Neural cell (in vitro differentiated cells): ENCODE results near the gene SSTR1. TPM values are rescaled to one million over a fixed set of nuclear protein-coding genes. Genes with fewer than 3 reads are reported as not detected.

Experiments
- H2AFZ ChIP-seq: fragments of 200-600, 300-800 bp; sonication (generic), shearing (Covaris generic); 2 replicates; pipeline ENCODE4 v1.6.0; 2014; ENCODE audit warnings: low read depth, mild to moderate bottlenecking, antibody characterized with exemption, low read length, moderate library complexity
- H3F3A ChIP-seq: fragments of 200-600 bp; shearing (Covaris generic); 2 replicates; pipeline ENCODE4 v1.6.1; 2016; ENCODE audit warnings: mild to moderate bottlenecking, moderate library complexity, mixed read lengths, antibody characterized with exemption, low read length; ENCODE audit not compliant: insufficient read depth, poor library complexity, severe bottlenecking
- H3K27ac ChIP-seq: fragments of 200-600, 300-800 bp; sonication (generic), shearing (Covaris generic); 2 replicates; pipeline ENCODE4 v1.5.1; 2014; ENCODE audit warnings: mild to moderate bottlenecking, low read length, moderate library complexity
- H3K27me3 ChIP-seq: fragments of 300-800, 200-600 bp; sonication (generic), shearing (Covaris generic); 2 replicates; pipeline ENCODE4 v1.6.0; 2014; ENCODE audit warnings: mild to moderate bottlenecking, low read depth, low read length, moderate library complexity; ENCODE audit not compliant: insufficient read depth
- H3K36me3 ChIP-seq: fragments of 300-800, 200-600 bp; sonication (generic), shearing (Covaris generic); 2 replicates; pipeline ENCODE4 v1.5.1; 2014; ENCODE audit warnings: mild to moderate bottlenecking, antibody characterized with exemption, low read length, moderate library complexity; ENCODE audit not compliant: insufficient read depth
- H3K4me2 ChIP-seq: fragments of 300-800, 200-600 bp; sonication (generic), shearing (Covaris generic); 2 replicates; pipeline ENCODE4 v1.6.0; 2014; ENCODE audit warnings: mild to moderate bottlenecking, low read length
- H3K4me3 ChIP-seq: fragments of 300-800, 200-600 bp; sonication (generic), shearing (Covaris generic); 2 replicates; pipeline ENCODE4 v1.5.1; 2014; ENCODE audit warnings: mild to moderate bottlenecking, low read length, moderate library complexity
- H3K79me2 ChIP-seq: fragments of 200-600 bp; shearing (Covaris generic); replicated peaks from 2 replicates; pipeline ENCODE4 v1.6.0; 2014; ENCODE audit warnings: mild to moderate bottlenecking, low read length, moderate library complexity; ENCODE audit not compliant: insufficient read depth
- H3K9ac ChIP-seq: fragments of 300-800, 200-600 bp; sonication (generic), shearing (Covaris generic); 2 replicates; pipeline ENCODE4 v1.6.1; 2016; ENCODE audit warnings: mild to moderate bottlenecking, low read length, mixed read lengths
- H3K9me2 ChIP-seq: fragments of 200-600 bp; shearing (Covaris generic); 2 replicates; pipeline ENCODE4 v1.6.1; 2016; ENCODE audit warnings: mild to moderate bottlenecking, low read length, mixed read lengths; ENCODE audit not compliant: insufficient read depth
- H3K9me3 ChIP-seq: fragments of 200-600, 300-800 bp; sonication (generic), shearing (Covaris generic); 2 replicates; pipeline ENCODE4 v1.6.1; 2016; ENCODE audit warnings: mild to moderate bottlenecking, mixed run types, low read length, moderate library complexity, mixed read lengths
- H4K20me1 ChIP-seq: fragments of 200-600 bp; shearing (Covaris generic); 2 replicates; pipeline ENCODE4 v1.6.1; 2016; ENCODE audit warnings: mild to moderate bottlenecking, mixed run types; ENCODE audit not compliant: insufficient read depth
- CTCF ChIP-seq: fragments of 450-650 bp; IDR thresholded peaks from 2 replicates; pipeline ENCODE4 v1.5.1; 2014; ENCODE audit warnings: antibody characterized with exemption, mild to moderate bottlenecking, moderate library complexity; ENCODE audit not compliant: poor library complexity, severe bottlenecking
- EP300 ChIP-seq: fragments of 450-650 bp; conservative IDR thresholded peaks from 2 replicates; pipeline ENCODE4 v1.6.1; 2014; ENCODE audit warnings: antibody characterized with exemption, mild to moderate bottlenecking, moderate library complexity; ENCODE audit not compliant: poor library complexity, severe bottlenecking
- EZH2 ChIP-seq: fragments of 200-600, 300-800 bp; shearing (Covaris generic), sonication (generic); IDR thresholded peaks from 2 replicates; pipeline ENCODE4 v1.6.1; 2014; ENCODE audit warnings: antibody characterized with exemption, low read length, borderline replicate concordance, mild to moderate bottlenecking; ENCODE audit not compliant: insufficient read depth, poor library complexity, severe bottlenecking
- MXI1 ChIP-seq: fragments of 450-650 bp; conservative IDR thresholded peaks from 2 replicates; pipeline ENCODE4 v1.6.1; 2014; ENCODE audit warnings: antibody characterized with exemption, mild to moderate bottlenecking; ENCODE audit not compliant: poor library complexity, severe bottlenecking
- POLR2AphosphoS5 ChIP-seq: IDR thresholded peaks from 2 replicates; pipeline ENCODE4 v1.6.1; 2012
- RAD21 ChIP-seq: fragments of 450-650 bp; conservative IDR thresholded peaks from 2 replicates; pipeline ENCODE4 v1.6.1; 2014; ENCODE audit warnings: antibody characterized with exemption, mild to moderate bottlenecking, moderate library complexity
- REST ChIP-seq: IDR thresholded peaks from 2 replicates; pipeline ENCODE4 v1.6.1; 2012; ENCODE audit warnings: borderline replicate concordance
- SMC3 ChIP-seq: fragments of 450-650 bp; conservative IDR thresholded peaks from 2 replicates; pipeline ENCODE4 v1.6.1; 2014; ENCODE audit warnings: antibody characterized with exemption, mild to moderate bottlenecking, moderate library complexity; ENCODE audit not compliant: poor library complexity
- TAF1 ChIP-seq: IDR thresholded peaks from 2 replicates; pipeline ENCODE4 v1.6.1; 2012; ENCODE audit warnings: low read depth
- polyA plus RNA-seq: library from polyadenylated mRNA; depleted of rRNA; stranded (reverse); fragments of >200 nt; gene quantifications from 2 replicates; pipeline ENCODE4 v1.2.3, GENCODE V29; 2014

The SSTR1 gene
- polyA plus RNA-seq, 1 donor from 2014 or later: 2.4 TPM

GRCh38 chr14:38213001-38213400 lies 5.3 kb downstream of the SSTR1 start:
- no peaks in the 10 kb centered on the region for H3K9me2 ChIP-seq
- TF ChIP-seq MXI1 (no peak), RAD21 (no peak), REST (no peak), EZH2 (no peak), POLR2AphosphoS5 (no peak), SMC3 (no peak), CTCF (no peak), TAF1 (no peak), EP300 (no peak)
- no peak overlapping the region for H2AFZ ChIP-seq
- no peak overlapping the region for H3K4me3 ChIP-seq
- H3K9ac ChIP-seq: no peak overlapping the region
- no peak overlapping the region for H3K27ac ChIP-seq
- H3K27me3 ChIP-seq: peaks cover 47% of the 10 kb centered on the region
- H4K20me1 ChIP-seq: no peaks in the 10 kb centered on the region
- H3K4me2 ChIP-seq: no peak overlapping the region
- no peaks in the 10 kb centered on the region for H3K79me2 ChIP-seq
- H3K36me3 ChIP-seq: no peaks in the 10 kb centered on the region
- no peaks in the 10 kb centered on the region for H3F3A ChIP-seq
- peaks cover 11% of the 10 kb centered on the region for H3K9me3 ChIP-seq

- H3K9me2 ChIP-seq: no peaks in the 10 kb centered on the region
- no peaks in the 10 kb centered on the region for H4K20me1 ChIP-seq
- no peak overlapping the region for H3K9ac ChIP-seq
- H3K9me3 ChIP-seq: no peaks in the 10 kb centered on the region
- peaks cover 1% of the 10 kb centered on the region for H3K27me3 ChIP-seq
- H3K36me3 ChIP-seq: no peaks in the 10 kb centered on the region
- H3K4me2 ChIP-seq: no peak overlapping the region
- no peak overlapping the region for H2AFZ ChIP-seq
- TF ChIP-seq CTCF: no peak
- no peak for TF ChIP-seq POLR2AphosphoS5
- TF ChIP-seq REST: no peak
- TF ChIP-seq TAF1: no peak
- H3K27ac ChIP-seq: no peak overlapping the region
- H3K79me2 ChIP-seq: no peaks in the 10 kb centered on the region
- no peak overlapping the region for H3K4me3 ChIP-seq
- no peaks in the 10 kb centered on the region for H3F3A ChIP-seq
Measured at GRCh38 chr14:38217553-38217952, 9.8 kb downstream of the SSTR1 start.
